NCI-H460 (cell line): ENCODE results near the gene DLGAP4. TPM values are rescaled to one million over a fixed set of nuclear protein-coding genes. Genes with fewer than 3 reads are reported as not detected.

Source experiments
- DNase-seq: peaks from one replicate; pipeline ENCODE4 v3.0.0-alpha.2; 2016; ENCODE audit warnings: low read depth; ENCODE audit errors: extremely low read depth
- total RNA-seq: library from RNA; depleted of rRNA; stranded (reverse); fragments of >200 nt; shearing (Covaris generic); gene quantifications from 2 replicates; pipeline ENCODE4 v1.2.3, GENCODE V29; 2014

The DLGAP4 gene
- total RNA-seq, 1 experiment from 2014 or later: 10.4 TPM

- peak; percentile 26 for DNase-seq
These were observed 32.5 kb upstream of the DLGAP4 start for GRCh38 chr20:36273414-36274180.

GRCh38 chr20:36274181-36274841 is 31.8 kb upstream of the DLGAP4 start:
- no peak for DNase-seq

GRCh38 chr20:36275011-36275410 is 31.1 kb upstream of the DLGAP4 start:
- no peak for DNase-seq

- DNase-seq: no peak
These were observed 30.5 kb upstream of the DLGAP4 start for GRCh38 chr20:36275441-36276189.

GRCh38 chr20:36277546-36277945 is 28.6 kb upstream of the DLGAP4 start:
- no peak for DNase-seq

- DNase-seq: no peak
These were observed 26.8 kb upstream of the DLGAP4 start for GRCh38 chr20:36279362-36279761.

GRCh38 chr20:36279776-36280175 is 26.4 kb upstream of the DLGAP4 start:
- DNase-seq: no peak

- DNase-seq: no peak
These were observed 24.3 kb upstream of the DLGAP4 start for GRCh38 chr20:36281785-36282380.

GRCh38 chr20:36284751-36285150 is 21.4 kb upstream of the DLGAP4 start:
- DNase-seq: no peak

- no peak for DNase-seq
These were observed 20.2 kb upstream of the DLGAP4 start for GRCh38 chr20:36285746-36286447.

GRCh38 chr20:36297656-36298055 is 8.5 kb upstream of the DLGAP4 start:
- no peak for DNase-seq

- DNase-seq: no peak
These were observed 8.1 kb upstream of the DLGAP4 start for GRCh38 chr20:36298061-36298460.

GRCh38 chr20:36298795-36299339 is 7.3 kb upstream of the DLGAP4 start:
- no peak for DNase-seq

GRCh38 chr20:36299459-36299858 is 6.7 kb upstream of the DLGAP4 start:
- DNase-seq: no peak

GRCh38 chr20:36301359-36302119 is 4.6 kb upstream of the DLGAP4 start:
- DNase-seq: no peak

GRCh38 chr20:36303020-36303595 is 3.0 kb upstream of the DLGAP4 start:
- DNase-seq: no peak

GRCh38 chr20:36303831-36304230 is 2.3 kb upstream of the DLGAP4 start:
- DNase-seq: no peak

GRCh38 chr20:36304786-36305495 is 1.2 kb upstream of the DLGAP4 start:
- no peak for DNase-seq
